VCaP (cell line): ENCODE measurements around the gene WDR36.

ENCODE experiments used
- H3K27ac ChIP-seq: fragments of 450-650 bp; 2 replicates; pipeline ENCODE4 v1.5.1; 2017
- CTCF ChIP-seq: fragments of 450-650 bp; conservative IDR thresholded peaks from 2 replicates; pipeline ENCODE4 v1.5.1; 2017; ENCODE audit warnings: mild to moderate bottlenecking, moderate library complexity

WDR36 gene

GRCh38 chr5:111131356-111131755 lies 39.2 kb downstream of the WDR36 start:
- no peak for TF ChIP-seq CTCF
- no peak overlapping the region for H3K27ac ChIP-seq

GRCh38 chr5:111132076-111132475 lies 39.9 kb downstream of the WDR36 start:
- no peak for TF ChIP-seq CTCF

GRCh38 chr5:111132731-111133435 lies 40.7 kb downstream of the WDR36 start:
- TF ChIP-seq CTCF: no peak
- no peak overlapping the region for H3K27ac ChIP-seq

More at GRCh38 chr5:111132076-111132475, 39.9 kb downstream of the WDR36 start:
- H3K27ac ChIP-seq: no peak overlapping the region

GRCh38 chr5:111133436-111133751 lies 41.2 kb downstream of the WDR36 start:
- no peak overlapping the region for H3K27ac ChIP-seq
- TF ChIP-seq CTCF: no peak

- TF ChIP-seq CTCF: no peak
- no peak overlapping the region for H3K27ac ChIP-seq
Measured at GRCh38 chr5:111134087-111134486, 41.9 kb downstream of the WDR36 start.

GRCh38 chr5:111134864-111135263 lies 42.7 kb downstream of the WDR36 start:
- H3K27ac ChIP-seq: no peak overlapping the region
- TF ChIP-seq CTCF: no peak

- H3K27ac ChIP-seq: no peak overlapping the region
- TF ChIP-seq CTCF: no peak
Measured at GRCh38 chr5:111135363-111135762, 43.2 kb downstream of the WDR36 start.

GRCh38 chr5:111135946-111136345 lies 43.8 kb downstream of the WDR36 start:
- TF ChIP-seq CTCF: no peak
- H3K27ac ChIP-seq: no peak overlapping the region
